GM20000 (cell line): ENCODE data around the gene PPP1R14C.

Source experiments
- DNase-seq: peaks from one replicate; pipeline ENCODE4 v3.0.0; 2012; ENCODE audit warnings: low spot score
- TF ChIP-seq, protein P1 (sequence below): IDR thresholded peaks from 2 replicates; pipeline ENCODE4 v1.5.1; 2012; ENCODE audit warnings: mild to moderate bottlenecking, control low read depth; ENCODE audit errors: extremely low read depth, missing control alignments

PPP1R14C gene

DNA sequence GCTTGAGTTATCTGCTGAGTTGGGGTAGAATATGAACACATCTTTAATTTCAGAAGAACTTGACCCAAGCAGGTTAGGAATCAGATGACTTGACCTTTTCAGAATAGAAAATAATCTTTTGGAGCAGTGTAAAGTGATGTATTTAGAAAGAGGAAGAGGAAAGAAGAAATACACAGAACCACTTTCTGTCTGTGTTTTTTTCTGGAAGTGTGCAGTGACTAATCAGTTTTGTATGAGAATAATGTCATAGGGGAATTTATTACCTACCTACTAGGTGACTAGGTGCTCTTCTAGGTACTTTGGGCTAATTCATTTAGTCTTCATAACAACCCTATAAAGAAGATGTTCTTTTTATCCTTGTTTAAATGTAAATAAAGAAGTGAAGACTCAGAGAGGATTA is 3.0 kb downstream of the PPP1R14C start:
- DNase-seq: no peak
- TF ChIP-seq, protein P1, sequence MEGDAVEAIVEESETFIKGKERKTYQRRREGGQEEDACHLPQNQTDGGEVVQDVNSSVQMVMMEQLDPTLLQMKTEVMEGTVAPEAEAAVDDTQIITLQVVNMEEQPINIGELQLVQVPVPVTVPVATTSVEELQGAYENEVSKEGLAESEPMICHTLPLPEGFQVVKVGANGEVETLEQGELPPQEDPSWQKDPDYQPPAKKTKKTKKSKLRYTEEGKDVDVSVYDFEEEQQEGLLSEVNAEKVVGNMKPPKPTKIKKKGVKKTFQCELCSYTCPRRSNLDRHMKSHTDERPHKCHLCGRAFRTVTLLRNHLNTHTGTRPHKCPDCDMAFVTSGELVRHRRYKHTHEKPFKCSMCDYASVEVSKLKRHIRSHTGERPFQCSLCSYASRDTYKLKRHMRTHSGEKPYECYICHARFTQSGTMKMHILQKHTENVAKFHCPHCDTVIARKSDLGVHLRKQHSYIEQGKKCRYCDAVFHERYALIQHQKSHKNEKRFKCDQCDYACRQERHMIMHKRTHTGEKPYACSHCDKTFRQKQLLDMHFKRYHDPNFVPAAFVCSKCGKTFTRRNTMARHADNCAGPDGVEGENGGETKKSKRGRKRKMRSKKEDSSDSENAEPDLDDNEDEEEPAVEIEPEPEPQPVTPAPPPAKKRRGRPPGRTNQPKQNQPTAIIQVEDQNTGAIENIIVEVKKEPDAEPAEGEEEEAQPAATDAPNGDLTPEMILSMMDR: no peak

DNA sequence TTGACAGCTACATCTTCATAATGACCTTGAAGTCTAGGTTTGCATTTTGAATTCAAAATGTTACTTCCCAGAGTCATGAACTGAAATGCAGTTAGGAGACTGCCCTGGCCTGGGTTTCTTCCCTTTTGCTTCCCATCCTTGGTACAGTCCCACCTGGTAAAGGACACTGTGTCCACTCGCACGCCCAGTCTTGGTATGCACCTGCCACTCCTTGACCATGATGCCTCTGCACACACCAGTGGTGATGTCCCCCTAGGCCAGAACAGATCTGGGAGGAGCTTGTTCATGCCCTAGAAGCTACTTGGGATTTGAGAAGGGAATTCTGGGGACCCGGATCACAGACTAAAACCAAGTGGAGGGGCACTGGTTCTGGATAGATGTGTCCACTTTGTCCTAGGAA is 3.6 kb downstream of the PPP1R14C start:
- TF ChIP-seq, protein P1: no peak
- DNase-seq: no peak

DNA sequence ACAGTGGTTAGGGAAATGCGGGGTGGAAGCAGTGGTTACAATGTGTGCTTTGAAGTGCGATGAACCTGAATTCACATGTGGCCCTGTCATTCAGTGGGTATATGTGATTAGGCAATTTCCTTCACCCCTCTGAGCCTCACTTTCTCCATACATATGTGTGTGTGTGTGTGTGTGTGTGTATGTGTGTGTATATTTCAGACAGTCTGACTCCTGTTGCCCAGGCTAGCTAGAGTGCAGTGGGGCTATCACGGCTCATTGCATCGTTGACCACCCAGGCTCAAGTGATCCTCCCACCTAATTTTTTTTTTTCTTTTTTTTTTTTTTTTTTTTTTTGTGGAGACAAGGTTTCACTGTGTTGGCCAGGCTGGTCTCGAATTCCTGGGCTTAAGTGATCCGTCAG is 6.3 kb downstream of the PPP1R14C start:
- TF ChIP-seq, protein P1: no peak

DNA sequence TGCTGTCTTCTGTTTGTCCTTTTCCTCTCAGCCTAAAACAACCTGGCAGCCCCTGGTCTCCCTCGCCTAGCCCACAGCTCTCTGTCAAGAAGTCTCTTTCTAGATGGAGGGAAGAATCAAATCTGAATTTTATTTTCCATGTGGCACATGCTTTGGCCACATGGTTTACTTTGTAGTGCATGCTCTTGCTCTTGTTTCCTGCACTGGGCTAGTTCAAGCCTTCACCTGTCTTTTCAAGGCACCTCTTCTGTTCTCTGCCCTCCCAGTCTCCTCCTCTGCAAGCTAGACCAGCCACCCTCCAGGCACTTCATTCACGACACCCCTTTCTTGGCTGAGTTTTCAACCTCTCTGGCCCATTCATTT is 7.6 kb downstream of the PPP1R14C start:
- no peak for DNase-seq
- TF ChIP-seq, protein P1: no peak

More for the DNA sequence above, 6.3 kb downstream of the PPP1R14C start:
- DNase-seq: no peak

DNA sequence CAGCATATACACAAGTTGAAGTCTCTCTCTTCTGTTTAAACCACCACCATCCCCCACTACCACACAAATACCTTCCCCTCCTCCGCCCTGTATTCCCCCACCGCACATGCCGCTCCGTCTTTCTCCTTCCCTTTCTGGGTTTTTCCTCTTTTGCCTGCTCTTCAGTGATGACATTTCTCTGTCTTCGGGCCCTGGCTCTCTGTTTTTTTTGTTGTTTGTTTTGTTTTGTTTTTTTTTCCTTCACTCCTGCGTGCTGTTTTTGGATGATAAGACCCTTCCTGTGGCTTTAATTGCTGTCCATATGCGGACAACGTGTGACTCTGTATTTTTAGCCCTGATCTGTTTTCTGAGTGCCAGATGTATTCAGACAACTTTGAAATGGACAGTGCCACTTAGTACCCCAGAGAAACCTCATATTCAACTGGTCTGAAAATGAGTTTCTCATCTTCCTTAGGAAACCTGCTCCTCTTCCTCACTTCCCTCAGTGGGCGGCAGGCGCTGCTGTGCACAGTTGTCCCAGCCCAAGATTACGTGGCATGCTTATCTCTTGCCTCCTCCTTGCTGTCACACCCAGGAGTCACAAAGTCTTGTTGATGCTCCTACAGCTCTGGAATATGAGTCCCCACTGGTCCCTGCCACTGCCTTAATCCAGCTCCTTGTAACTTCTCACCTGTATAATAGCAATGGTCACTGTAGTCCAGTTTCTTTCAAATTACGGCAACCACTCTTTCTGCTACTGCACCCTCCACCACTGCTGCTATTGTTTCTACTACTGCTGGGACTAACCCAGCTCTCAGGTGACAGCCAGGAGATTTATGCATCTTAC is 8.2 kb downstream of the PPP1R14C start:
- TF ChIP-seq, protein P1: no peak
- no peak for DNase-seq

DNA sequence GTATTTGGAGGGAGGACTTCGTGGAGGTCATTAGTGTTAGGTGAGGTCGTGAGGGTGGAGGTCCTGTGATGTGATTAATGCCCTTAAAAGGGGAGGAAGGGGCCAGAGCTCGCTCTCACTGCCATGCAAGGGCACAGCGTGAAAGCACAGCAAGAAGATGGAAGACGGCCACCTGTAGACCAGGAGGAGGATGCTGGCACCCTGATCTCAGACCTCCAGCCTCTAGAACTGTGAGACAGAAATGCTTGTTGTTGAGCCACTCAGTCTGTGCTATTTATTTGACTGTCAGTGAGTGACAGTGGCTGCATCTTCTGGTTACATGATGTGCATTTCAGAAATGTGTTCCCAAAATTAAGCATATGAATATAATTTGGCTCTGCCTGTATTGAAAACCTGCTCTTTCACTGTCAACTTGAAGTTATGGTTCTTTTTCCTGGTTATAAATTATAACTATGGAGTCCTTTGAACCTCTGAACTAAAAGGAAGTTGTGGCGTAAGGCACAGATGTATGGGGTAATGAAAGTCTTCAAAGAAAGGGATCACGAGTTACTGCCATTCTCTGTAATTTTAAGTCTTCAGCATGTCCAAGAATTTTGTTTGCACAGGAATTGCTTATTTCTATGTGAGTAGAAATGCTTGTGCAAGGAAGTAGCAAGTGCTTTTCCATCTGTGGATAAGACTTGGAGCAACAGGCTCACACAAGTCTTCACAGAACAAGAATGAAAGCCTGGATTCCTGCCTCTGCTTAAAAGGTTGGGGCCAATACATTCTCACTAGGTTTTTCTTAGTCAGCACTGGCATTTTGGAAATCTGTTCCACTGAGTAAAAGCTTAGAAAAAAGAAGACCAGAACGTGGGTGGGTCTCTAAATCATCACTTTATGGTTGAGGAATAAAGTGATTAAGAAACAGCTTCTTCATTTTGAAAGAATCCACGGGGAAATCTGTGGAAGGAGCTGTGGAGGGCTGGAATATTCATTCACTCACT is 10.3 kb downstream of the PPP1R14C start:
- TF ChIP-seq, protein P1: no peak
- DNase-seq: no peak
